ENCODE measurements around the gene TMEM273.

GRCh38 chr10:49172061-49172776 is 16.0 kb downstream of the TMEM273 start:
- TF ChIP-seq CTCF (IDR thresholded peaks at IDR 0.05), result no peak
- no peak for TF ChIP-seq POLR2A (IDR thresholded peaks at IDR 0.05)

Data from ovary (tissue), 3 donors.